HepG2 (cell line): Measurements from ENCODE around the gene NDUFA8. TPM values are rescaled to one million over a fixed set of nuclear protein-coding genes. Genes with fewer than 3 reads are reported as not detected.
A peak's percentile ranks its signal among the peaks of the same experiment; 100 is the strongest.

Experiments
- ARHGAP35 ChIP-seq: sonication (generic); formaldehyde crosslinking; IDR thresholded peaks from 2 replicates; pipeline ENCODE4 v1.9.0; 2022; ENCODE audit warnings: mild to moderate bottlenecking, inconsistent platforms, moderate library complexity, missing genetic modification reagents, borderline replicate concordance
- ATF1 ChIP-seq: IDR thresholded peaks from 2 replicates; pipeline ENCODE4 v1.6.1; 2016; ENCODE audit warnings: mild to moderate bottlenecking, control low read depth
- ATF7 ChIP-seq, 2 experiments: fragments of 450-650 bp in 1 of 2; sonication (generic) in 1 of 2; formaldehyde crosslinking in 1 of 2; IDR thresholded peaks; 2 replicates each; pipeline versions ENCODE4 v1.4.0 to v1.6.1; 2016 to 2020; ENCODE audit warnings: antibody characterized with exemption in 1 of 2, mild to moderate bottlenecking in 1 of 2, missing genetic modification reagents in 1 of 2
- ELF3 ChIP-seq: IDR thresholded peaks from 2 replicates; pipeline ENCODE4 v1.6.1; 2016; ENCODE audit warnings: missing genetic modification reagents, missing compliant biosample characterization
- FLYWCH1 ChIP-seq: sonication (generic); formaldehyde crosslinking; IDR thresholded peaks from 2 replicates; pipeline ENCODE4 v1.8.1; 2023; ENCODE audit warnings: mild to moderate bottlenecking, missing genetic modification reagents
- HNF4A ChIP-seq: sonication (generic); formaldehyde crosslinking; IDR thresholded peaks from 2 replicates; pipeline ENCODE4 v1.4.0; 2020; ENCODE audit warnings: missing genetic modification reagents
- HNRNPUL1 ChIP-seq: fragments of 200-400 bp; formaldehyde crosslinking; IDR thresholded peaks from 2 replicates; pipeline ENCODE4 v1.6.1; 2017; ENCODE audit warnings: low read depth, mild to moderate bottlenecking, low read length, moderate library complexity
- LCORL ChIP-seq, 2 experiments: fragments of 450-650 bp in 1 of 2; sonication (generic) in 1 of 2; formaldehyde crosslinking in 1 of 2; IDR thresholded peaks; 2 replicates each; pipeline versions ENCODE4 v1.5.0 to v1.6.1; 2017 to 2020; ENCODE audit warnings: antibody characterized with exemption in 1 of 2, missing genetic modification reagents in 1 of 2
- RFXANK ChIP-seq: IDR thresholded peaks from 2 replicates; pipeline ENCODE4 v1.6.1; 2016
- TAF1 ChIP-seq: sonication (generic); formaldehyde crosslinking; IDR thresholded peaks from 2 replicates; pipeline ENCODE4 v1.4.0; 2020; ENCODE audit warnings: missing genetic modification reagents
- TGIF2 ChIP-seq: IDR thresholded peaks from 2 replicates; pipeline ENCODE4 v1.6.1; 2016; ENCODE audit warnings: control low read depth, missing compliant biosample characterization
- ZNF18 ChIP-seq: sonication (generic); formaldehyde crosslinking; IDR thresholded peaks from 2 replicates; pipeline ENCODE4 v1.8.0; 2022; ENCODE audit warnings: mild to moderate bottlenecking, missing genetic modification reagents; ENCODE audit not compliant: insufficient replicate concordance
- ZNF224 ChIP-seq: sonication (generic); formaldehyde crosslinking; IDR thresholded peaks from 2 replicates; pipeline ENCODE4 v1.5.0; 2020; ENCODE audit warnings: mild to moderate bottlenecking, missing genetic modification reagents
- ZNF282 ChIP-seq: fragments of 450-650 bp; IDR thresholded peaks from 2 replicates; pipeline ENCODE4 v1.6.1; 2018; ENCODE audit not compliant: partially characterized antibody
- ZNF333 ChIP-seq: sonication (generic); formaldehyde crosslinking; IDR thresholded peaks from 2 replicates; pipeline ENCODE4 v1.4.0; 2020; ENCODE audit warnings: mild to moderate bottlenecking, missing genetic modification reagents, borderline replicate concordance
- ZNF407 ChIP-seq: sonication (generic); formaldehyde crosslinking; IDR thresholded peaks from one replicate; pipeline ENCODE4 v1.5.1; 2020; ENCODE audit warnings: mild to moderate bottlenecking, missing genetic modification reagents; ENCODE audit errors: not compliant biosample characterization
- ZNF547 ChIP-seq: sonication (generic); formaldehyde crosslinking; IDR thresholded peaks from 2 replicates; pipeline ENCODE4 v1.5.1; 2020; ENCODE audit warnings: mild to moderate bottlenecking, missing genetic modification reagents
- ZZZ3 ChIP-seq: sonication (generic); formaldehyde crosslinking; IDR thresholded peaks from 2 replicates; pipeline ENCODE4 v1.4.0; 2020; ENCODE audit warnings: missing genetic modification reagents, mild to moderate bottlenecking, borderline replicate concordance
- polyA plus RNA-seq, 8 experiments: library from polyadenylated mRNA; depleted of rRNA in 3 of 8; stranded (reverse) in 7 of 8; unstranded in 1 of 8; fragments of >200 nt; fragmentation: Illumina TruSeq in 4 of 8; extraction: Trizol in 4 of 8; gene quantifications; 2 replicates each; pipeline versions ENCODE4 v1.2.1 to v1.2.3, GENCODE V29; 2011 to 2016; ENCODE audit warnings: low read depth in 4 of 8, missing spikeins in 1 of 8, mixed read lengths in 1 of 8; ENCODE audit not compliant: insufficient read depth in 1 of 8
- total RNA-seq, 5 experiments: library from RNA; depleted of rRNA; stranded (reverse); fragments of >200 nt; fragmentation: Illumina TruSeq; extraction: Trizol; gene quantifications; 2 replicates each; pipeline ENCODE4 v1.2.3, GENCODE V29; 2016; ENCODE audit warnings: low read depth in 1 of 5
- TF ChIP-seq, protein P1 (sequence below): IDR thresholded peaks from 2 replicates; pipeline ENCODE4 v1.6.1; 2018; ENCODE audit warnings: missing genetic modification reagents, mild to moderate bottlenecking, missing compliant biosample characterization

Gene NDUFA8
- total and polyA plus RNA-seq, 2 of the 13 experiments (the other 11 are each of a cell fraction or from before 2014, with no cell fraction given), result 68.6 to 71.7 TPM

DNA sequence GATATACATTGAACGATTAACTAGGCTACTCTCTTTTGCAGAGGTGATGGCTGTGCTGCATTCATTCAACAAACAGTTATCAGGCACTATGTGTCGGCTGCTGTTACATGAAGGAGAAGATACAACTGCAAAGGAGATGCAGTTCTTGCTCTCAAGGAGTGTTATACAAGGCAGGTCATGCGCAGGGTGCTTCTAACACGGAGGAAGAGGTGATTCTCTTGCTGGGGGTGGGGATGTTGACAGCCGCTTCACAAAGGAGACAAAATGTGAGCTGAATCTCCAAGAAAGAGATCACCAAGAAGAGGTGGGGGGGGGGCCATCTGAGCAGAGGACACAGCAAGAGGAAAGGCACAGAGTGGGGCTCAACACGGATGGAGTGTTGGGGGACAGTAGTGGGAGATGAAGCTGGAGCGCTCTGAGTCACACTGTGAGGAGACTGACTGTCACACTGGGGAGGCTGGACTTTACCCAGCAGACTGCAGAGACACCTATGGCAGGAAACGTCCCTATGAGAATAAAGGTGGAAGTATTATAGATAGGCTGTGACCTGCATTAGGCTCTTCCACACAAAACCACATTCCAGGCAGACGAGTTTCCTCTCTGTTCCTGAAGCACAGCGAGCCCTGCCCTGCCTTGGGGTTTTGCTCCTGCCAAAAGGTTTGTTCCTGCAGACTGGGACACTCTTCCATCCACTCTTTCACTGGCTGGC, 20.9 kb downstream of the NDUFA8 start (continued):
- no peak for TF ChIP-seq ZNF407
- peak; percentile 57; the same call in 1 of the 2 replicates for TF ChIP-seq ELF3 (CRISPR knock-in tag)
- no peak for TF ChIP-seq ZNF18 (CRISPR knock-in tag)
- TF ChIP-seq ATF7 (IDR thresholded peaks at IDR 0.05), result no peak
- no peak for TF ChIP-seq ATF7 (CRISPR knock-in tag; IDR thresholded peaks at IDR 0.05)
- no peak for TF ChIP-seq ZNF333 (CRISPR knock-in tag)
- TF ChIP-seq, protein P1, sequence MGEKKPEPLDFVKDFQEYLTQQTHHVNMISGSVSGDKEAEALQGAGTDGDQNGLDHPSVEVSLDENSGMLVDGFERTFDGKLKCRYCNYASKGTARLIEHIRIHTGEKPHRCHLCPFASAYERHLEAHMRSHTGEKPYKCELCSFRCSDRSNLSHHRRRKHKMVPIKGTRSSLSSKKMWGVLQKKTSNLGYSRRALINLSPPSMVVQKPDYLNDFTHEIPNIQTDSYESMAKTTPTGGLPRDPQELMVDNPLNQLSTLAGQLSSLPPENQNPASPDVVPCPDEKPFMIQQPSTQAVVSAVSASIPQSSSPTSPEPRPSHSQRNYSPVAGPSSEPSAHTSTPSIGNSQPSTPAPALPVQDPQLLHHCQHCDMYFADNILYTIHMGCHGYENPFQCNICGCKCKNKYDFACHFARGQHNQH (CRISPR knock-in tag), result 0 out of 2 replicates have a peak, but pooled peaks have one; percentile 37
- TF ChIP-seq LCORL (IDR thresholded peaks at IDR 0.05), result no peak
- TF ChIP-seq LCORL (CRISPR knock-in tag; IDR thresholded peaks at IDR 0.05), result peak; percentile 62; the same call in 1 of the 2 replicates
- no peak for TF ChIP-seq HNRNPUL1
- TF ChIP-seq FLYWCH1 (CRISPR knock-in tag), result no peak
- TF ChIP-seq ATF1 (CRISPR knock-in tag), result no peak
- no peak for TF ChIP-seq ARHGAP35 (CRISPR knock-in tag)
- TF ChIP-seq RFXANK (CRISPR knock-in tag), result no peak
- peak; percentile 31; the same call in 1 of the 2 replicates for TF ChIP-seq HNF4A (CRISPR knock-in tag)
- TF ChIP-seq ZNF224, result no peak
- no peak for TF ChIP-seq ZNF547 (CRISPR knock-in tag)
- no peak for TF ChIP-seq TAF1 (CRISPR knock-in tag)
- TF ChIP-seq TGIF2 (CRISPR knock-in tag), result no peak
- no peak for TF ChIP-seq ZZZ3 (CRISPR knock-in tag)
- no peak for TF ChIP-seq ZNF282
